ENCODE measurements around the gene KPNA6. TPM values are rescaled to one million over a fixed set of nuclear protein-coding genes. Genes with fewer than 3 reads are reported as not detected.

KPNA6 gene
- total RNA-seq, 1 donor from 2014 or later, result 47.0 TPM

DNA sequence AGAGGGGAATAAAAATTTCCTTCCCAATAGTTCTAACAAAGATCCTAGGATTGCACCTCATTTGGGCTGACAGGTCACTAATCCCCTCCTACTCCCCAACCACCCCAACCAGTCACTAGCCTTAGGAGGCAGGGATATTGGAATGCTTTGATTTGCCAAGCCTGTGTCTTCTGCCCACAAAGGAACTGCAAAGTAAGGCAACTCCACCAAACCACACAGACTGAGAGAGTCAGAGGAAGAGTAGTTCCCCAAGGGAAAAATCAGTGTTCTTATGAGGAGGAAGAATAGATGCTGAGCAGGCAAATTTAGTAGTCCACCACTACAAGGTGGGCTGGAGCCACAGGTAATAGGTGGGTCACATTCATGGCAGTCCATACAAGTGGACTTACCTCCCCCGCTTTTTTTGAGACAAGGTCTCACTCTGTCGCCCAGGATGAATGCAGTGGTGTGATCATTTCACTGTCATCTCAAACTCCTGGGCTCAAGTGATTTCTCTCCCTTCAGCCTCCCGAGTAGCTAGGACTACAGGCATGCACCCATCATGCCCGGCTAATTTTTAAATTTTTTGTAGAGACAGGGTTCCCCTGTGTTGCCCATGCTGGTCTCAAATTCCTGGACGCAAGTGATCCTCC is 38.8 kb upstream of the KPNA6 start:
- DNase-seq (ENCODE audit: low read depth), result no peak
- Histone ChIP-seq H3K27me3 (ENCODE audit: control insufficient read depth, insufficient read depth, low read length) (no peaks in the 10 kb centered on the region), H3K4me3 (ENCODE audit: low read depth, low read length) (no peak overlapping the region), H3K36me3 (ENCODE audit: control insufficient read depth, insufficient read depth, low read length) (no peaks in the 10 kb centered on the region)
- TF ChIP-seq, protein P1, sequence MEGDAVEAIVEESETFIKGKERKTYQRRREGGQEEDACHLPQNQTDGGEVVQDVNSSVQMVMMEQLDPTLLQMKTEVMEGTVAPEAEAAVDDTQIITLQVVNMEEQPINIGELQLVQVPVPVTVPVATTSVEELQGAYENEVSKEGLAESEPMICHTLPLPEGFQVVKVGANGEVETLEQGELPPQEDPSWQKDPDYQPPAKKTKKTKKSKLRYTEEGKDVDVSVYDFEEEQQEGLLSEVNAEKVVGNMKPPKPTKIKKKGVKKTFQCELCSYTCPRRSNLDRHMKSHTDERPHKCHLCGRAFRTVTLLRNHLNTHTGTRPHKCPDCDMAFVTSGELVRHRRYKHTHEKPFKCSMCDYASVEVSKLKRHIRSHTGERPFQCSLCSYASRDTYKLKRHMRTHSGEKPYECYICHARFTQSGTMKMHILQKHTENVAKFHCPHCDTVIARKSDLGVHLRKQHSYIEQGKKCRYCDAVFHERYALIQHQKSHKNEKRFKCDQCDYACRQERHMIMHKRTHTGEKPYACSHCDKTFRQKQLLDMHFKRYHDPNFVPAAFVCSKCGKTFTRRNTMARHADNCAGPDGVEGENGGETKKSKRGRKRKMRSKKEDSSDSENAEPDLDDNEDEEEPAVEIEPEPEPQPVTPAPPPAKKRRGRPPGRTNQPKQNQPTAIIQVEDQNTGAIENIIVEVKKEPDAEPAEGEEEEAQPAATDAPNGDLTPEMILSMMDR (IDR thresholded peaks at IDR 0.05; ENCODE audit: insufficient read depth, low read length, poor library complexity, severe bottlenecking), result no peak

DNA sequence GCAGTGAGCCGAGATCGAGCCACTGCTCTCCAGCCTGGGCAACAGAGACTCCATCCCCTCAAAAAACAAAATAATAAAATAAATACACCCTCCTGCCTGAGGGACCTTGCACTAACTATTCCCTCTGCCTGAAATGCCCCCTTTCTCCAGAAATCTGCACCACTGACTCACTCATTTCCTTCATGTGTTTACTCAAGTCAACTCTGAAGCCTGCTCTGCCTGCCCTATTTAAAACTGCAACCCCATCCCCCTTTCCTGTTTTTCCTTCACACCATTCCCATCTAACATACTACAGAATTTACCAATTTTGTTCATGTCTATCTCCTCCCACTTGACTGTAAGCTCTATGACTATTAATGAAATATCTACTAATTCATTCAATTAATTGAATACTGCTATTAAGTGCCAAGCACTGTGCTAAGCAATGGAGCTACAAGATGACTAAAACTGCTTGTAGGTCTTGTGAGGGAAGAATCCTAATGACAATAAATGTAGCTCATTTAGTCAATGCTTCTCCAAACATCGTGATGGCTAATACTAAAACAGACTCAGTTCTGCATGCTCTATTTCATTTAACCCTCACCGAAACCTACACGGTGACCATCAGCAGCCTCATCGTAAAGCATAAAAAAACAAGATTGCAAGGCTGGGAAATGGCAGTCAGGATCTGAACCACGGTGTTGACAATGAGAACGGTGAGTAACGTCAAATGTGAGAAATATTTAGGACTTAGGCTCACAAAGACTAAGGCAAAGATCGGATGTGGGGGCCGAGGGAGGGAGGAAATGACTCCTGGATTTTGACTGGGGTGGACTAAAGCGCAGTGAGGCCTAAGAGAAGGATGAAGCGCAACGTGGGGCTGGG is 35.9 kb upstream of the KPNA6 start:
- Histone ChIP-seq H3K4me3 (ENCODE audit: low read depth, low read length) (peak overlapping the region; percentile 96), H3K36me3 (ENCODE audit: control insufficient read depth, insufficient read depth, low read length) (no peaks in the 10 kb centered on the region), H3K27me3 (ENCODE audit: control insufficient read depth, insufficient read depth, low read length) (no peaks in the 10 kb centered on the region)
- TF ChIP-seq, protein P1 (IDR thresholded peaks at IDR 0.05; ENCODE audit: insufficient read depth, low read length, poor library complexity, severe bottlenecking), result no peak
- DNase-seq (ENCODE audit: low read depth), result peak; percentile 37

DNA sequence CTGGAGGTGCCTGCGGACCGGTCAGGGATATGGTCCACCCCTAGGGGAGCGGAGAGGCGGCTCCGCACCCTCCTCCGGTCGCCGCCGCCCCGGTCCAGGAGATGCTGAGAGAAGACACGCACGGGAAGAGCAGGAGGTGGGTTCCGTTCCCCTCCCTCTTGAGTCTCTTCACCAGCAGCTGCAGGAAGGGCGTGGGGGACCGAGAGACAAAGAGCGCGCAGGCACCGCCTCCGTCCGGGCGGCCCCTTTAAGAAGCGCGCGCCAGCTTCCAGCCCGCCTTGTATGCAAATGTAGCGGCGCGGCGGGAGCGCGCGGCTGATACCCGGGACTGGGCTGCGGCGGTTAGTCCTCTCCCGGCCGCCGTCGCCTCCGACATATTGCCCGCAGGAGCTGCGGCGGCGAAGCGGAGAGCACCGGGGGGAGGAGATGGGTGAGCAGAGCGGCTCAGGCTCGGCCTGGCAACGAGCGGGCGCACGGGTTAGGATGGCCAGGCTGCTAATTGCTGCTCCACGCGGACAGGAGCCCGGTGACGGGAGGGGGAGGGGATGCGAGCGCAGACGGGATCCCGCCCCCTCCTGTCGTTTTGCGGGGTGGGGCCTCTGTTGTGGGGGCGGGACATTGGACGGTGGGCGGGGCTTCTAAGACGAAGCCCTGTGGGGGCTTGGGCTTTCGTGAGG is 35.1 kb upstream of the KPNA6 start, which contains the start of gene TMEM39B:
TSS of gene TMEM39B (plus strand) at position 318 of the 677 bp plus-strand sequence. CDS start at position 427, 109 bp downstream.
- peak; percentile 85 for DNase-seq (ENCODE audit: low read depth)
- peaks cover 1% of the 10 kb centered on the region for H3K36me3 ChIP-seq (ENCODE audit: control insufficient read depth, insufficient read depth, low read length)
- TF ChIP-seq, protein P1 (IDR thresholded peaks at IDR 0.05; ENCODE audit: insufficient read depth, low read length, poor library complexity, severe bottlenecking), result no peak

DNA sequence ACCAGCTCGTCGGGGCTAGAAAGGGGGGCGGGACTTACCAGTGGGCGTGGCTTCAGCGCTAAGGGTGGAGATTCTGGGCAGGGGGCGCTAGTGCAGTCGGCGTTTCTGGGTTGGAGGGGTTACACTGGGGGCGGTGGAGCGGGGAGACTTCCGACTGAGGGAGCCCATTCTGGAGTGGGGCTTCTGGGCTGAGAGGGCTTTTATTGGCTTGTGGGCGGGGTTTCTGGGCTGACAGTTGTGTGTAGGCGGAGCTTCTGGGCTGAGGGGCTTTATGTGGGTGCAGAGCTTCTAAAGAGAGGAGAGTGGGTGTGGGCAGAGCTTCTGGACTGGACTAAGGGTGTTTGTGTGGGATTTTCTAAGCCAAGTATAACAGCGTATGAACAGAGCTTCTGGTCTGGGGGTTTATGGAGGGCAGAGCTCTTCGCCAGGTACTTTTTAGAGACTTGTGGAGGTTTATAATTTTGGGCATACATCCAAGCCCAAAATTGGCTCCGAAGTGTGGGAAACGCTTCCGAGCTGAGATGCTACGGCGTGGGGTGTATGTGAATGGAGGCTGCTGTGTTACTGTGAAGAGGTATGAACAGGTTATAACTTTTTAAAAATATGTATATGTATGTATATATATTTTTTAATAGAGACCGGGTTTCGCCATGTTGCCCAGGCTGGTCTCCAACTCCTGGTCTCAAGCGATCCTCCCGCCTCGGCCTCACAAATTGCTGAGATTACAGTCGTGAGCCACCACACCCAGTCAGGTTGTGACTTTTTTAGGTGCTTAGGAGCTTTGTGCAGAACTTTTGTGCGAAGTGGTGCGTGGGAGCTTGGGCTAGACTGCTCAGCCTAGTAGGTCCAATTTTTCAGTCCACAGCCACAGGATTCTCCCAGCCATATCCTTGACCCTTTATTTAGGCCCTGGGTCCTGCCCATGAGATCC is 34.3 kb upstream of the KPNA6 start:
- Histone ChIP-seq H3K27me3 (ENCODE audit: control insufficient read depth, insufficient read depth, low read length) (no peaks in the 10 kb centered on the region), H3K36me3 (ENCODE audit: control insufficient read depth, insufficient read depth, low read length) (peaks cover 1% of the 10 kb centered on the region), H3K4me3 (ENCODE audit: low read depth, low read length) (peak overlapping the region; percentile 96)
- DNase-seq (ENCODE audit: low read depth), result no peak
- TF ChIP-seq, protein P1 (IDR thresholded peaks at IDR 0.05; ENCODE audit: insufficient read depth, low read length, poor library complexity, severe bottlenecking), result peak; percentile 35

More for the DNA sequence above, 35.1 kb upstream of the KPNA6 start, which contains the start of gene TMEM39B:
- Histone ChIP-seq H3K4me3 (ENCODE audit: low read depth, low read length) (peak within 1 kb of the TSS; percentile 96), H3K27me3 (ENCODE audit: control insufficient read depth, insufficient read depth, low read length) (no peaks in the 10 kb centered on the region)

DNA sequence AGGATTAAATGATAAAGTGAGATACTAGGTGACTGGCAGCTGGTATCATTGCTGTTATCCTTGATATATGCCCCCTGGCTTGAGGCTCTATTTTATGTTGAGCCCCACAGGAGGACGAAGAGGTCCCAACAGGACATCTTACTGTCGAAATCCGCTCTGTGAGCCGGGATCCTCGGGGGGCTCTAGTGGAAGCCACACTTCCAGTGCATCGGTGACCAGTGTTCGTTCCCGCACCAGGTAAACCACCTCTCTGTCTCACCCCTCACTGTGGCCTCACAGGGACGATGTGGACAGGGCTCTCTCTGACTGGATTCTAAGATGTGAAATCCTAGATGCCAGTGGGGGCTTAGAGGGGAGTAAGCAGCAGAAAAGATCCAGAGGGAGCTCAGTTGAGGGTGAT is 33.0 kb upstream of the KPNA6 start:
- H3K4me3 ChIP-seq (ENCODE audit: low read depth, low read length), result no peak overlapping the region
- TF ChIP-seq, protein P1 (IDR thresholded peaks at IDR 0.05; ENCODE audit: insufficient read depth, low read length, poor library complexity, severe bottlenecking), result no peak
- no peak for DNase-seq (ENCODE audit: low read depth)
- no peaks in the 10 kb centered on the region for H3K27me3 ChIP-seq (ENCODE audit: control insufficient read depth, insufficient read depth, low read length)
- peaks cover 1% of the 10 kb centered on the region for H3K36me3 ChIP-seq (ENCODE audit: control insufficient read depth, insufficient read depth, low read length)
